ENCODE data around the gene CELSR1.

CELSR1 gene

GRCh38 chr22:46509416-46510089 is 27.9 kb downstream of the CELSR1 start:
- Histone ChIP-seq H3K9ac (no peak overlapping the region), H3K36me3 (ENCODE audit: insufficient read depth) (no peaks in the 10 kb centered on the region), H3K4me1 (ENCODE audit: low read depth, poor library complexity, severe bottlenecking) (no peaks in the 10 kb centered on the region), H2AFZ (ENCODE audit: low read depth) (no peak overlapping the region), H3K27me3 (ENCODE audit: insufficient read depth, low read depth) (0 out of 2 replicates have a peak, but pooled peaks cover under 1% of the 10 kb centered on the region), H3K4me3 (IDR thresholded peaks at IDR 0.05; ENCODE audit: insufficient read depth, low read depth, low read length) (no peak overlapping the region), H3K27ac (no peak overlapping the region), H3K79me2 (ENCODE audit: insufficient read depth, low read depth) (no peaks in the 10 kb centered on the region), H4K20me1 (ENCODE audit: insufficient read depth) (no peaks in the 10 kb centered on the region), H3K4me2 (no peak overlapping the region)
- no peak for TF ChIP-seq CTCF (conservative IDR thresholded peaks at IDR 0.05; ENCODE audit: low read depth, low read length)

GRCh38 chr22:46508491-46508999 is 28.9 kb downstream of the CELSR1 start:
- no peak for TF ChIP-seq CTCF (conservative IDR thresholded peaks at IDR 0.05; ENCODE audit: low read depth, low read length)
- no peak overlapping the region for H3K4me2 ChIP-seq
- no peak overlapping the region for H3K9ac ChIP-seq
- H4K20me1 ChIP-seq (ENCODE audit: insufficient read depth), result no peaks in the 10 kb centered on the region
- H3K36me3 ChIP-seq (ENCODE audit: insufficient read depth), result no peaks in the 10 kb centered on the region
- H2AFZ ChIP-seq (ENCODE audit: low read depth), result no peak overlapping the region
- no peak overlapping the region for H3K27ac ChIP-seq
- H3K4me3 ChIP-seq (IDR thresholded peaks at IDR 0.05; ENCODE audit: insufficient read depth, low read depth, low read length), result no peak overlapping the region
- no peaks in the 10 kb centered on the region for H3K79me2 ChIP-seq (ENCODE audit: insufficient read depth, low read depth)
- H3K4me1 ChIP-seq (ENCODE audit: low read depth, poor library complexity, severe bottlenecking), result no peaks in the 10 kb centered on the region
- 0 out of 2 replicates have a peak, but pooled peaks cover 4% of the 10 kb centered on the region for H3K27me3 ChIP-seq (ENCODE audit: insufficient read depth, low read depth)

- no peaks in the 10 kb centered on the region for H3K36me3 ChIP-seq (ENCODE audit: insufficient read depth)
- H3K4me3 ChIP-seq (IDR thresholded peaks at IDR 0.05; ENCODE audit: insufficient read depth, low read depth, low read length), result no peak overlapping the region
- no peaks in the 10 kb centered on the region for H4K20me1 ChIP-seq (ENCODE audit: insufficient read depth)
- TF ChIP-seq CTCF (conservative IDR thresholded peaks at IDR 0.05; ENCODE audit: low read depth, low read length), result no peak
- no peaks in the 10 kb centered on the region for H3K4me1 ChIP-seq (ENCODE audit: low read depth, poor library complexity, severe bottlenecking)
- H3K4me2 ChIP-seq, result no peak overlapping the region
- no peak overlapping the region for H2AFZ ChIP-seq (ENCODE audit: low read depth)
- H3K9ac ChIP-seq, result no peak overlapping the region
- H3K79me2 ChIP-seq (ENCODE audit: insufficient read depth, low read depth), result no peaks in the 10 kb centered on the region
- H3K27ac ChIP-seq, result no peak overlapping the region
- H3K27me3 ChIP-seq (ENCODE audit: insufficient read depth, low read depth), result 0 out of 2 replicates have a peak, but pooled peaks cover 4% of the 10 kb centered on the region
Measured at GRCh38 chr22:46507451-46508425, 29.7 kb downstream of the CELSR1 start.

- TF ChIP-seq CTCF (conservative IDR thresholded peaks at IDR 0.05; ENCODE audit: low read depth, low read length), result no peak
- H3K4me3 ChIP-seq (IDR thresholded peaks at IDR 0.05; ENCODE audit: insufficient read depth, low read depth, low read length), result no peak overlapping the region
- H3K9ac ChIP-seq, result no peak overlapping the region
- 0 out of 2 replicates have a peak, but pooled peaks cover 4% of the 10 kb centered on the region for H3K27me3 ChIP-seq (ENCODE audit: insufficient read depth, low read depth)
- no peak overlapping the region for H3K27ac ChIP-seq
- H3K36me3 ChIP-seq (ENCODE audit: insufficient read depth), result no peaks in the 10 kb centered on the region
- no peak overlapping the region for H3K4me2 ChIP-seq
- no peaks in the 10 kb centered on the region for H4K20me1 ChIP-seq (ENCODE audit: insufficient read depth)
- no peak overlapping the region for H2AFZ ChIP-seq (ENCODE audit: low read depth)
- no peaks in the 10 kb centered on the region for H3K4me1 ChIP-seq (ENCODE audit: low read depth, poor library complexity, severe bottlenecking)
- H3K79me2 ChIP-seq (ENCODE audit: insufficient read depth, low read depth), result no peaks in the 10 kb centered on the region
Measured at GRCh38 chr22:46504584-46504983, 32.8 kb downstream of the CELSR1 start.
